NK-92 (cell line): Measurements from ENCODE around the gene RINL.
A peak's percentile ranks its signal among the peaks of the same experiment; 100 is the strongest.
"Not testable (repeated sequence)": the region's sequence is repeated elsewhere in the genome, so short reads cannot be mapped to it uniquely, and the experiment has no call there.

ENCODE experiments used
- DNase-seq: peaks from one replicate; lab custom pipeline; 2025; ENCODE audit not compliant: unreplicated experiment; lab: John Stamatoyannopoulos, UW

RINL gene

DNA sequence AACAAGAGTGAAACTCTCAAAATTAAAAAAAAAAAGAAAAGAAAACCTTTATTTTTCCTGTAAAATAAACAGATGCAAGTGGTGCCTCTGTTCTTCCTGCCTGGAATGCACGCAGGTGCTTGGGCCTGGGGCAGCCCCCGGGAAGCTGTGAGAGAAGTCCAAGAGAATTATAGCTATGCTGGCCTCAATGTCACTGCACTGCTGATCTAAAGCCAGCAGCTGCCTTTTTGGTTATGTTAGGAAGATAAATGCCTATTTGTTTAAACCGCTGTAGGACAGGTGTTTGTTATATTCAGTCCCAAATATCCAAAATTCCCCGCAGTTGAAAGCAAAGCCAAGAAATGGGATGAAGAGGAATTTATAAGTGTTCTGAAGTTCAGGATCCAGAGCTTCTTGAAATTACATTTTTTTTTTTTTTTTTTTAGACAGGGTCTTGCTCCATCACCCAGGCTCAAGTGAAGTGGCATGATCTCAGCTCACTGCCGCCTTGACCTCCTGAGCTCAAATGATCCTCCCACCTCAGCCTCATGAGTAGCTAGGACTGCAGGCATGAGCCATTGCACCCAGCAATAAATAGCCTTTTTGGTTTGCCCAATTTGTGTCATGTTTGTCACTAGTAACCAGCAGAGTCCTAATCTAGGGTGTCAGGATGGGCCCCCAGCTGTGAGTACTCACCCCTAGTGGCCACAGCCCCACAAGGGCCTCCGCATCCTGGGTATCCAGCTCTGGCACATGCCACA, 2.2 kb downstream of the RINL start:
- no peak for DNase-seq

DNA sequence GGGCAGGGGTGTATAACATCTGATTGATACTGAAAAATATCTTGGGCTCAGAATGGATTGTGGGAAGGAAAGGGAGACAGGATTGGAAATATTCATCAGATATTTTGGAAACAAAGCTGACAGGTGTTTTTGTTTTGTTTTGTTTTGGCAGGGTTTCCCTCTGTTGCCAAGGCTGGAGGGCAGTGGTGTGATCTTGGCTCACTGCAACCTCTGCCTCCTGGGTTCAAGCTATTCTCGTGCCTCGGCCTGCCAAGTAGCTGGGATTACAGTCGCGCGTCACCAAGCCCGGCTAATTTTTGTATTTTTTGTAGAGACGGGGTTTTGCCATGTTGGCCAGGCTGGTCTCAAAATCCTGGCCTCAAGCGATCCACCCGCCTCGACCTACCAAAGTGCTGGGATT, 4.7 kb downstream of the RINL start:
- not testable (repeated sequence) for DNase-seq

DNA sequence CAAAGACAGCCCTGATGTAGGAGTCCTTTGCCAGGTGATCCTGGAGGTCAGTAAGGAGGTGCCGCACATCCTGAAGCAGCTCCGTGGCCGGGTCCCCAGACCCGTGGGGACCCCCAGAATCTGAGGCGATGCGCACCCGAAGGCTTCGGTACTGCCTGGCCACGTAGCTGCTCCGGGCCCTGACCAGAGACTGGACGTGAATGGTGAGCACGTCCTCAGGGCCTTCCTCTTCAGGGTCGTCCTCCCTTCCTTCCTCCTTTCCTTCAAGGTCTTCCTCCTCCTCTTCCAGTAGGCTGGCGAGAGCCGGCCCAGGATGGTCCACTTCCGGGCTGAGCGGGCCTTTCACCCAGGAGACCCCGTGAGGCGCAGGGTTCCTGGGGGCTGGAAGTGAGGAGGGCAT, 7.5 kb downstream of the RINL start:
- no peak for DNase-seq

DNA sequence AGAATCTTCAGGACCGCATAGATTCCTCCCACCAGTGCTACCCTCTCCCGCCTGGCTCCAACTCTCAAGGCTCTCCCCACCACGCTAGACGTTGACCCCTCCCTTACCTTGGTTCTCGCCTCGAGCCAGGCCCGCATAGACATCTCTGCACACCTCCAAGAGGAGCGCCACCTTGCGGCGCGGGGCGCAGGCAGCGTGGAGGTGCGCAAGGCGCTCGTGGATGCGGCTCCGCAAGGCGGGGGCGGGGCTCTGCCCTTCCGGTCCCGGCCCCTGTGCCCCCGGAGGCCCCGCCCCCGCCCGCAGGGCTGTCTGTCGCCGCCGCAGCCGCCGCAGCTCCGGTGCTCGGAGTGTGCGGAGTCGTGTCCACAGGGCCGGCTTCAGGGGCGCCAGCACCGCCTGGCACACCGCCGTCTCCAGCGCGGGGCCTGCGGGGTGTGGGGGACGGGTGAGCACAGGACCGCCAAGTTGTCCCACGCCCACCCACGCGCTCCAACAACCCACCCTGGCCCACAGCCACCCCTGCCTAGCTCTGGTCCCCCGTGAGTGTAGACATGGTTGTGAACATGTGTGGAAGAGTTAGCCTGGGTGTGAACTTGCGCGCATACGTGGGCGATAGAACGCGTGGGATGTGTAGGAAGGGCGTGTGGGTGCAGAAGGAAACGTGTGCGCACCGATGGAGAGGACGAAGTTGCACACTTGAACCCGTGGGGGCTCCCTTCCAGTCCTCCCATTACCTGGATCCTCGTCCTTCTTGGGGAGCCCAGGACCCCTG, 8.1 kb downstream of the RINL start:
- peak; percentile 47 for DNase-seq

DNA sequence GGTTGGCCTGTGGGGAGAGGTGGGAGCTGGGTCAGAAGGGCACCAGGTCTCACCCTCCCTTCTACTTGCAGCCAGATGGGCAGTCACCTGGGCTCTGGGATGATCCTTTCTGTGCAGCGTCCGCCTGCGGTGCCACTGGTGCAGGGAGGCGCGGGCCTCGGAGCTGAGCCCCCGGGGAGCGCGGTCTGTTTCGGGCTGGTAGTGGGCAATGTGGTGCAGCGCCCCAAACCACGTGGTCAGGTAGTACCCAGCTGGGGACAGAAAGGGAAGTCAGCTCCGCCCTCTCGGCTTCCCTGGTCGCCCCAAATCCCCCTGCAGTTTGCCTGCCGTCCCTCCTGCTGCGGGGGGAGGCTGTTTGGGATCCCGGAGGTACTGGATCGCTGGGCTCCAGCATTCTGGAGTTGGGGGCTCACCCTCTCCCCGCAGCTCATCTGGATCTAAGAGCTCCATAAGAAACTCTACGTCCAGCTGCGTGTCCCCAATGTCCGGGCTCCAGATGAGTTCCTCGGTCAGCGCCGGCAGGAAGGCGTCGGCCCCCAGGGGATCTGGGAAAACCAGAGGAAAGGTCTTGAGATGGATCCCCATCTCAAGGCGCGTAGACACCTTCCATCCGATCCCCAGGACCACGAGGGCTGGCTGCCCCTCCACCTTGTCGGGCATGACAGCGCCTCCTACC, 8.8 kb downstream of the RINL start:
- DNase-seq: no peak

DNA sequence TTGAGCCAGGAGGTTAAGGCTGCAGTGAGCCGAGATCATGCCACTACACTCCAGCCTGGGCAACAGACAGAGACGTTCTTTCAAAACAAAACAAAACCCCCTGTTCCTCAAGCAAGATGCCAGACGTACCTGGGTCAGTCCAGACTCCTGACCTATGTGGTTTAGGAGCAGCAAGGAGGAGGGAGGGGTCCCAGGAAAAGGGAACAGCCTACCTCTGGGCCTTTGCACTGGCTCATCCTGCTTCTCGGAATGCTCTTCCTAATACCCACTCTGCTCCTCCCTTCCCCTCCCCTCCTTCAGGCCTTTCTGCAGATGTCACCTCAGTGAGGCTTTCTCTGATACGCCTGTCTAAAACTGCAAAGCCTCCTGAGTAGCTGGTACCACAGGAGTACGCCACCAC, 9.5 kb downstream of the RINL start:
- no peak for DNase-seq

DNA sequence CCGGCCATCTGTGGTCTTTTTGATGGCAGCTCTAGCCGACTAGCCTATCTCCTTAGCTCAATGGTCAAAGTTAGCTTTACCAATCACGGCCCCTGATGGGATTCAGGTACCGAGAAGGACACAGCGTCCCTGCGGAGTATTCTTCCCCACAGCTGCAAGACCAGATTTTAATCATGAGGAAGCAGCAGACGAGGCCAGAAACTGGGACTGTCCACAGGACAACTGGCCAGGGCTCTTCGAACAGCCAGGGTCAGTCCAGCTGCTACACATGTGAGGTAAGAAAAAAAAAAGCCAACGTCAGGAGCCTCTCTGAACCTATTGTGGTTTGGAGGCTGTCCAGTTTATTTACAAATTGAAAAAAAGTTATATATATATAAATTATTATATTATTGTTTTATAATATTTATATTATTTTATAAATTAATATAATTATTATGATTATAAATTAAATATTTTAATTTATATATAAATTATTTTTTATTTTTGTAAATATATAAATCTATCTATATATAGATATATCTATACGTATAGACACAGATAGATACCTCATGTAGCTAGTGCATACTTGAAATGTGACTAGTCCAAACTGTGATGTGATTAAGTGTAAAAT, 10.8 kb downstream of the RINL start:
- DNase-seq: no peak

DNA sequence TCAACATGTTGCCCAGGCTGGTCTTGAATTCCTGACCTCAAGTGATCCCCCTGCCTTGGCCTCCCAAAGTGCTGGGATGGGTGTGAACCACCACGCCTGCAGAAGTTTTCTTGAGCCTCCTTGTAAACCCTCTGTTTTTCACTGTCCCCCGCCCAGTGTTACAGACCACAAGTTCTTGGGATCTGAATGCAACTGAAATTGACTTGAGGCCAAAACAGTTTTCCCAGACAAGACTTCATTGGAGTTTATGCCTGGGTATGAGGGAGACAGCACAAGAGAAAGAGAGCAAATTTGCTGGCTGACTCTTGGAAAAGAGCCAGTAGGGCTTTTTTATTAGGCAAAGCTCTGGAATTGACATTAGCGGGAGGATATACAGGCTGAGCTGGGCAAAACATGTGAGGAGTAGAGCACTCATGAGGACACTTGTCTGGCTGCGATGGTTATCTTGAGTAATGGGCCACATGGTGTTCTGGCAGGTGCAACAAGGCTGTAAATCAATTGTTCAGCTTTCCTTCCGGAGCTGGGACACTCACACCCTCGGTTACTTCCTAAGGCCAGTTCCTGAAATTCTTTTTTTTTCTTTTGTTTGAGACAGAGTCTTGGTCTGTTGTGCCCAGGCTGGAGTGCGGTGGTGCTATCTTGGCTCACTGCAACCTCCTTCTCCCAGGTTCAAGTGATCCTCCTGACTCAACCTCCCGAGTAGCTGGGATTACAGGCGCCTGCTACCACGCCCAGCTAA, 15.6 kb downstream of the RINL start:
- DNase-seq: no peak

DNA sequence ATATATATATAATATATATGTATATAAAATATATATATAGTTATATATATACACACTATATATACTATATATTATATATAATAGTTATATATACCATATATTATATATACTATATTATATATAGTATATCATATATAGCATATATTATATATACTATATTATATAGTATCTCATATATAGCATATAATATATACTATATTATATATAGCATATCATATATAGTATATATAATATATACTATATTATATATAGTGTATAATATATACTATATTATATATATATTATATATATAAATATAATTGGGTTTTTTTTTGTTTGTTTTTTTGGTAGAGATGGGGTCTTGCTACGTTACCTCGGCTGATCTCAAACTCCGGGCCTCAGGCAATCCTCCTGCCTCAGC, 16.7 kb downstream of the RINL start:
- DNase-seq: no peak

DNA sequence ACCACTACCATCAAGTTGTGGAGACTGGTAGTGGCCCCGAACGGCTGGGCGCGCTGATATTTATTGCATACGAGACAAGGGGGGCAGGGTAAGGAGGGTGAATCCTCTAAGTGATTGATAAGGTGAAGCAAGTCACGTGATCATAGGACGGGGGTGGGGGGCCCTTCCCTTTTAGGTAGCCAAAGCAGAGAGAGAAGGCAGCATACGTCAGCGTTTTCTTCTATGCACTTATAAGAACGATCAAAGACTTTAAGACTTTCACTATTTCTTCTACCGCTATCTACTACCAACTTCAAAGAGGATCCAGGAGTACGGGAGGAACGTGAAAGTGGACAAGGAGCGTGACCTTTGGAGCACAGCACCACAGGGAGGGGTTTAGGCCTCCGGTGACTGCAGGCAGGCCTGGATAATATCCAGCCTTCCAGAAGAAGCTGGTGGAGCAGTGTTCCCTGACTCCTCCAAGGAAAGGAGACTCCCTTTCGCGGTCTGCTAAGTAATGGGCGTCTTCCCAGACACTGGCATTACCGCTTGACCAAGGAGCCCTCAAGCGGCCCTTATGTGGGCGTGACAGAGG, 18.4 kb downstream of the RINL start:
- DNase-seq: not testable (repeated sequence)

DNA sequence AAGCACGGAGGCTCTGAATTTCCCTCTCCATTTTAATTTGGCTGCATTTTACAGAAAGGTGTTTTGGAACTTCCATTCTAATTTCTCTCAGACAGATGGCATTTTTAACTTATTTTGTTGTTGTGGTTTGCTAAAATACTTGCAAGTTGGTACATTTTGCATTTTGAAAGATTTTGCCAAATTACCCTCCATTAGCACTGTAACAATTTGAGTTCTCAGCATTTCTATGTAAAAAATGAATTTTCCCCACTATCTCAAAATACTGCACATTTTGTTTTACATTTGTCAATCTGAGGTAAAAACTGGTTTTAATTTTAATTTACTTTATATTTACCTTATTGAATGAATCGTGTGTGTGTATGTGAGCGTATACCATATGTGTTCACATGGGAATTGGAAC, 21.3 kb downstream of the RINL start:
- no peak for DNase-seq

DNA sequence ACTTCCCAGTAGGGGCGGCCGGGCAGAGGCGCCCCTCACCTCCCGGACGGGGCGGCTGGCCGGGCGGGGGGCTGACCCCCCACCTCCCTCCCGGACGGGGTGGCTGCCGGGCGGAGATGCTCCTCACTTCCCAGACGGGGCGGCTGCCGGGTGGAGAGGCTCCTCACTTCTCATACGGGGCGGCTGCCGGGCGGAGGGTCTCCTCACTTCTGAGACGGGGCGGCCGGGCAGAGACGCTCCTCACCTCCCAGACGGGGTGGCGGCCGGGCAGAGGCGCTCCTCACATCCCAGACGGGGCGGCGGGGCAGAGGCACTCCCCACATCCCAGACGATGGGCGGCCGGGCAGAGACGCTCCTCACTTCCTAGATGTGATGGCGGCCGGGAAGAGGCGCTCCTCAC, 22.3 kb downstream of the RINL start:
- DNase-seq: not testable (repeated sequence)

DNA sequence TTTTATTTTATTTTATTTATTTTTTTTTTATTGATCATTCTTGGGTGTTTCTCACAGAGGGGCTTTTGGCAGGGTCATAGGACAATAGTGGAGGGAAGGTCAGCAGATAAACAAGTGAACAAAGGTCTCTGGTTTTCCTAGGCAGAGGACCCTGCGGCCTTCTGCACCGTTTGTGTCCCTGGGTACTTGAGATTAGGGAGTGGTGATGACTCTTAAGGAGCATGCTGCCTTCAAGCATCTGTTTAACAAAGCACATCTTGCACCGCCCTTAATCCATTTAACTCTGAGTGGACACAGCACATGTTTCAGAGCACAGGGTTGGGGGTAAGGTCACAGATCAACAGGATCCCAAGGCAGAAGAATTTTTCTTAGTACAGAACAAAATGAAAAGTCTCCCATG, 23.1 kb downstream of the RINL start:
- not testable (repeated sequence) for DNase-seq

DNA sequence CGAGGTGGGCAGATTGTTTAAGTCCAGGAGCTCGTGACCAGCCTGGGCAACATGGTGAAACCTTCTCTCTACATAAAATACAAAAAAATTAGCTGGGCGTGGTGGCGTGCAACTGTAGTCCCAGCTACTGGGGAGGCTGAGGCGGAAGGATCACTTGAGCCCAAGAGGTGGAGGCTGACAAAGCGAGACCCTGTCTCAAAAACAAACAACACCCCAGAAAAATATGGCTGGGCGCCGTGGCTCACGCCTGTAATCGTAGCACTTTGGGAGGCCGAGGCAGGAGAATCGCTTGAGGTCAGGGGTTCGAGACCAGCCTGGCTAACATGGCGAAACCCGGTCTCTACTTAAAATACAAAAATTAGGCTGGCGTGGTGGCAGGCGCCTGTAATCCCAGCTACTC, 24.9 kb downstream of the RINL start:
- no peak for DNase-seq

DNA sequence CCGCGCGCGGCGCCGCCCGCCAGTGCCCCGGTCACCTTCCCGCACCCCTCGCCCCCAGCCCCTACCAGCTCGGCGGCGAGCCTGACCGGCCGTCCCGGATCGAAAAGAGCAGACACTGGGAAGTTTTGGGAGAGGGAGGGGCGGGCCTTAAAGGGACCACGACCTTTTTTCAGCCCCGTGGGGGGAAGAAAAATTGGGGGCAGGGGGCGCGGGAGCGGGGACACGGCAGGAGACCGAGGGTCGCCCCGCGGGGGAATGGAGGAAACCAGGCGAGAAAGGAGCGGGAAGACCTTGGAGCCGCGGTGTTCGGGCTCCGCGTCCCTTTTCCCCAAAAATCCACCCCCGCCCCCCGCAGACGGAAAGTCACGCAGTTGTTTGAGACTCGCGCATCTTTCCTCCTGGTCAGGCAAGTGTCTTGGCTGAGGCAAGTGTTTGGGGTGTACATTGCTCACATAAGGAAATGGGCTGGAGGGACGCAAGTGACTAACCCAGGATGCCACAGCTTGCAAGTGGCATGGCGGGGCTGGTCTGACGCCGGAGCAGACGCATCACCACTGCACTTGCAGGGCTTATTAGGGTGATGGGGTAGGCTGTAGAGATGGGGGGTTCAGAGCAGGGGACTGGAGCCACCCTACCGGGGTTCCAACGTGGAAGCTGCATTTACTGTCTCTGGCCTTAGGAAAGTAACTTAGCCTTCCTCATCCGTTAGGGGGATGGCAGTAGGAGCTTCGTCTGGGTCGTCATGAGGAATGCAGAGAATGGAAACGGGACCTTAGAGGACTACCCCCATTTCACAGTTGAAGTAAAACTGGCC, 25.6 kb downstream of the RINL start:
- DNase-seq: no peak

DNA sequence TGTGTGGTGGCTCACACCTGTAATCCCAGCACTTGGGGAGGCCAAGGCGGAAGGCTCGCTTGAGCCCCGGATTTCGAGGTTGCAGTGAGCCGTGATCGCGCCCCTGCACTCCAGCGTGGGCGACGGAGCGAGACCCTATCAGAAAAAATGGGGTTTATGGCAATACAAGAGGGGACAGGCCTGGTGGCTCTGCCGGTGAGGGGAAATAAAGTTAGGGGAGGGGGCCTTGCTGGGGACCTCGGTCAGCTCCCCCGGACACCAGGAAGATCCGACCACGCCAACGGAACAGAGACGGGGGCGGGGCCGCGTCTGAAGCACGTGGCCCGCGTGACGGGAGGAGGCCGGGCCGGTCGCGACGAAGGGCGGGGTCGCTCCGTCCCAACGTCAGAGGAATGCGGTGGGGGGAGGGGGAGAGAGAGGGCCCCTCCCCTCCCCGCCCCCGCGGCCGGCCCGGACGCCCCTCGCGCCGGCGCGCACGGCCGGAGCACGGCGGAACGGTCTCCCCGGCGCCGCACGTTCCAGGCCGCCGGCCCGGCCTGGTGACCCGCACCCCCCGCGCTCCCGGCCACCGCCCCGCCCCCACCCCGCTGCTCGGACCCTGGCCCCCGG, 26.3 kb downstream of the RINL start:
- DNase-seq: peak; percentile 30

DNA sequence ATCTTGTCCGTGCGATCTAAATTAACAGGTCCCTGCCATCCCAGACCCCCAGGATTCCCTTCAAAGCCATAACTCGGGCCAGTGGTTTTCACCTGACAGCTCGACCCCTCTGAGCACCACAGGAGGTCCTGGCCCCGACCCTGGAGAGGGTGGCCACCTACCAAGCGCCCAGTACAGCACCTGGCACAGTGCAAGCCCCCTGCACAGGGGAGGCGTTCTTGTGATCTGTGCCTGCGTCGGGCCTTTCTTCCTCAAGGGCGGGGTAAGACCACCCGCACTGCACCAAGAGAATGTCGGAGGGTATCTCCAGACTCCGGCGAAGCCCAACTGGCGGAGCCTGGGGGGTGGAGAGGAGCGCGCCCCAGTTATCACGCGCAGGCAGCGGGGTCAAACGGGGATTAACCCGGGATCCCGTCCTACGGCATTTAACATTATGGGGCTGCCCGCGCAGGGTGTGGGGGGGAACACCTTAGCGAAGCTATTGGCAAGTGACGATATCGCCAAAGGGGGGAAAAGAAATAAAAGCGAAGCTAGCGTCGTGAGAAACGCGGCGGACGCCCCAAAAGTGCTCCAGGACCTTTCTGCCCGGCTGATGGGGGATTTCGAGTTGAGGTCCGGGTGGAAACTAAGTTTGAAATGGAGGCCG, 27.0 kb downstream of the RINL start:
- DNase-seq: no peak

DNA sequence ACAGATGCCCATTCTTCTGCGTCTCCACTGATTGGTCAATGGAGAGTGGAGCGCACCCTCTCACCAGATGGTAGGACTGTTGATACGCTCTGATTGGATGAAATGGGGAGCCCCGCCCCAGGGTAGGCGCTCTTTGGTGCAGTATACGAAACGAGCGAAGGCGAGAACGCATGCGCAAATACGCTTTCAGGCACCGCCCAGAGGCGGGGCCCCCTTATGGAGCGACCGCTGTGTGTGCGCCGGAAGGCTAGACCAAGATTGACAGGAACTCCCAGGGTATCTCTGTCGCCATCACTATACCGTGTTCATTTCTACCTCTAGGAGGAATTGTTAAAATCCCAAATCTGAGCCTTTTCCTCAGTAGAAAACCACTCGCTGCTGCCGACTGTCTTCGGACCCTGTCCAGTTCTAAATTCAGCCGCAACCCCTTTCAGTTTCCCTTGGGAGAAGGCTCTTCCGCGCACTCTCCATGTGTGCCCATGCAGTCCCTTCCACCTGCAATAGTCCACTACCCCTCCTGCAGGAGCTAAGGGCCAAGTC, 27.6 kb downstream of the RINL start:
- peak; percentile 100 for DNase-seq
